GM21528 (cell line): ENCODE results near the gene EMID1.

ENCODE experiments used
- ATAC-seq: cut with Tn5 transposase; IDR thresholded peaks from one replicate; pipeline ENCODE4 v1.9.1; 2021; ENCODE audit warnings: mild to moderate bottlenecking, moderate library complexity; ENCODE audit not compliant: unreplicated experiment, low FRiP score

EMID1 gene

GRCh38 chr22:29275819-29276565 lies 70.3 kb downstream of the EMID1 start:
- no peak for ATAC-seq

GRCh38 chr22:29277927-29278326 lies 72.2 kb downstream of the EMID1 start:
- no peak for ATAC-seq

- no peak for ATAC-seq
These were observed 78.5 kb downstream of the EMID1 start for GRCh38 chr22:29284196-29284595.

GRCh38 chr22:29288837-29289236 lies 83.1 kb downstream of the EMID1 start:
- no peak for ATAC-seq

- no peak for ATAC-seq
These were observed 84.4 kb downstream of the EMID1 start for GRCh38 chr22:29290061-29290460.

GRCh38 chr22:29291215-29291614 lies 85.5 kb downstream of the EMID1 start:
- ATAC-seq, result no peak

GRCh38 chr22:29292379-29292778 lies 86.7 kb downstream of the EMID1 start:
- no peak for ATAC-seq

- no peak for ATAC-seq
These were observed 92.9 kb downstream of the EMID1 start for GRCh38 chr22:29298641-29299040.

GRCh38 chr22:29299136-29299900 lies 93.6 kb downstream of the EMID1 start:
- no peak for ATAC-seq

- ATAC-seq, result no peak
These were observed 94.7 kb downstream of the EMID1 start for GRCh38 chr22:29300467-29300806.

GRCh38 chr22:29300807-29301601 lies 95.3 kb downstream of the EMID1 start:
- ATAC-seq, result no peak

GRCh38 chr22:29301716-29302401 lies 96.2 kb downstream of the EMID1 start:
- no peak for ATAC-seq

GRCh38 chr22:29302402-29302680 lies 96.6 kb downstream of the EMID1 start:
- ATAC-seq, result no peak

- ATAC-seq, result no peak
These were observed 97.2 kb downstream of the EMID1 start for GRCh38 chr22:29302681-29303465.

- ATAC-seq, result no peak
These were observed 100.1 kb downstream of the EMID1 start for GRCh38 chr22:29305836-29306174.

GRCh38 chr22:29306175-29306834 lies 100.6 kb downstream of the EMID1 start, which contains the start of gene GAS2L1:
TSS of gene GAS2L1 (plus strand) at chr22:29306650. CDS start at chr22:29308106, 1,456 bp downstream.
- no peak for ATAC-seq

GRCh38 chr22:29306835-29307595 lies 101.3 kb downstream of the EMID1 start:
- no peak for ATAC-seq

- ATAC-seq, result no peak
These were observed 102.0 kb downstream of the EMID1 start for GRCh38 chr22:29307596-29308147.
